OCI-LY1 (cell line): ENCODE measurements around the gene CLEC19A.

ENCODE experiments used
- H2AFZ ChIP-seq: fragments of 200-600 bp; sonication (generic), shearing (Covaris generic); 2 replicates; pipeline ENCODE4 v1.6.0; 2014; ENCODE audit warnings: antibody characterized with exemption, mild to moderate bottlenecking, low read length
- H3F3A ChIP-seq: fragments of 200-600 bp; sonication (generic), shearing (Covaris generic); 2 replicates; pipeline ENCODE4 v1.6.0; 2014; ENCODE audit warnings: mild to moderate bottlenecking, antibody characterized with exemption, low read length, moderate library complexity; ENCODE audit not compliant: insufficient read depth
- H3K27ac ChIP-seq: fragments of 200-600 bp; sonication (generic); 2 replicates; pipeline ENCODE4 v1.5.1; 2014; ENCODE audit warnings: low read length, mixed run types, mild to moderate bottlenecking, low read depth; ENCODE audit not compliant: poor library complexity, severe bottlenecking
- H3K27me3 ChIP-seq: fragments of 200-600 bp; sonication (generic); 2 replicates; pipeline ENCODE4 v1.6.0; 2014; ENCODE audit warnings: antibody characterized with exemption, mild to moderate bottlenecking, low read length, moderate library complexity; ENCODE audit not compliant: insufficient read depth
- H3K36me3 ChIP-seq: fragments of 200-600 bp; sonication (generic); 2 replicates; pipeline ENCODE4 v1.6.1; 2014; ENCODE audit warnings: mild to moderate bottlenecking, antibody characterized with exemption, low read length, moderate library complexity, mixed read lengths; ENCODE audit not compliant: insufficient read depth
- H3K4me1 ChIP-seq: fragments of 200-600 bp; sonication (generic); 2 replicates; pipeline ENCODE4 v1.5.1; 2014; ENCODE audit warnings: mild to moderate bottlenecking, low read length, moderate library complexity; ENCODE audit not compliant: insufficient read depth, severe bottlenecking
- H3K4me2 ChIP-seq: fragments of 200-600 bp; sonication (generic), shearing (Covaris generic); 2 replicates; pipeline ENCODE4 v1.6.1; 2014; ENCODE audit warnings: low read length
- H3K4me3 ChIP-seq: fragments of 200-600 bp; sonication (generic); 2 replicates; pipeline ENCODE4 v1.5.1; 2014; ENCODE audit warnings: low read length, low read depth, mild to moderate bottlenecking, mixed read lengths; ENCODE audit not compliant: poor library complexity, severe bottlenecking
- H3K79me2 ChIP-seq: fragments of 200-600 bp; shearing (Covaris generic); 2 replicates; pipeline ENCODE4 v1.6.1; 2016; ENCODE audit warnings: mixed run types, low read length, mixed read lengths; ENCODE audit not compliant: insufficient read depth
- H3K9ac ChIP-seq: fragments of 200-600 bp; sonication (generic), shearing (Covaris generic); 2 replicates; pipeline ENCODE4 v1.6.1; 2014; ENCODE audit warnings: mild to moderate bottlenecking, low read length, mixed read lengths
- H3K9me2 ChIP-seq: fragments of 200-600 bp; sonication (generic), shearing (Covaris generic); 2 replicates; pipeline ENCODE4 v1.6.1; 2014; ENCODE audit warnings: low read depth, mild to moderate bottlenecking, low read length, mixed read lengths
- H3K9me3 ChIP-seq: fragments of 200-600 bp; shearing (Covaris generic); 2 replicates; pipeline ENCODE4 v1.6.1; 2014; ENCODE audit warnings: low read length, mixed read lengths
- H4K20me1 ChIP-seq: fragments of 200-600 bp; sonication (generic), shearing (Covaris generic); 2 replicates; pipeline ENCODE4 v1.6.0; 2016; ENCODE audit warnings: mild to moderate bottlenecking, low read length; ENCODE audit not compliant: insufficient read depth
- EZH2 ChIP-seq: fragments of 200-600 bp; sonication (generic), shearing (Covaris generic); IDR thresholded peaks from 2 replicates; pipeline ENCODE4 v1.8.0; 2017; ENCODE audit warnings: borderline replicate concordance, mixed run types, mild to moderate bottlenecking, antibody characterized with exemption, low read length, moderate library complexity, mixed read lengths
- TF ChIP-seq, protein P1 (sequence below): fragments of 200-600 bp; sonication (generic), shearing (Covaris generic); IDR thresholded peaks from 2 replicates; pipeline ENCODE4 v1.5.1; 2017; ENCODE audit warnings: mild to moderate bottlenecking, antibody characterized with exemption, low read length, moderate library complexity, mixed read lengths

The CLEC19A gene

DNA sequence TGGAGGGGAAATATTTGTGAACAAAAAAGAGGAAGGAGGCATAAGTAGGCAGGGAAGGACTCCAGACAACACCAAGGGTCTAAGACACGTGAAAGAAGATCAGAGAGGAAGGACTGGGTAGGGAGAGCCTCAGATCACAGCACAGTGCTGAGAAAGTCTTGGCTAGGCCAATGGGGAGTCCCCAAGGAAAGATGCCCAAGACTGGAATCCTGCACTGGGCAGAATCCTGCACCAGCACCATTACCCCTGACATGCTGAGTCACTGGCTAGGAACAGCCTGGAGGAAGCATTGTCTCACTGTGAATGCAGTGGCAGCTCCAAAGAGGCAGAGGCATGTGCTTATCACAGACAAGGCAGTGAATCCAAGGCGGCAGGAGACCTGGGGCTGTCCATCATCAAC, 19.2 kb downstream of the CLEC19A start:
- Histone ChIP-seq H4K20me1 (no peaks in the 10 kb centered on the region), H3K9ac (no peak overlapping the region), H3K9me2 (no peaks in the 10 kb centered on the region), H3K9me3 (no peaks in the 10 kb centered on the region), H3K4me3 (no peak overlapping the region), H3K79me2 (no peaks in the 10 kb centered on the region), H2AFZ (no peak overlapping the region), H3K4me1 (no peaks in the 10 kb centered on the region), H3F3A (no peaks in the 10 kb centered on the region), H3K36me3 (no peaks in the 10 kb centered on the region), H3K27me3 (no peaks in the 10 kb centered on the region), H3K4me2 (no peak overlapping the region), H3K27ac (no peak overlapping the region)
- no peak for TF ChIP-seq EZH2
- TF ChIP-seq, protein P1, sequence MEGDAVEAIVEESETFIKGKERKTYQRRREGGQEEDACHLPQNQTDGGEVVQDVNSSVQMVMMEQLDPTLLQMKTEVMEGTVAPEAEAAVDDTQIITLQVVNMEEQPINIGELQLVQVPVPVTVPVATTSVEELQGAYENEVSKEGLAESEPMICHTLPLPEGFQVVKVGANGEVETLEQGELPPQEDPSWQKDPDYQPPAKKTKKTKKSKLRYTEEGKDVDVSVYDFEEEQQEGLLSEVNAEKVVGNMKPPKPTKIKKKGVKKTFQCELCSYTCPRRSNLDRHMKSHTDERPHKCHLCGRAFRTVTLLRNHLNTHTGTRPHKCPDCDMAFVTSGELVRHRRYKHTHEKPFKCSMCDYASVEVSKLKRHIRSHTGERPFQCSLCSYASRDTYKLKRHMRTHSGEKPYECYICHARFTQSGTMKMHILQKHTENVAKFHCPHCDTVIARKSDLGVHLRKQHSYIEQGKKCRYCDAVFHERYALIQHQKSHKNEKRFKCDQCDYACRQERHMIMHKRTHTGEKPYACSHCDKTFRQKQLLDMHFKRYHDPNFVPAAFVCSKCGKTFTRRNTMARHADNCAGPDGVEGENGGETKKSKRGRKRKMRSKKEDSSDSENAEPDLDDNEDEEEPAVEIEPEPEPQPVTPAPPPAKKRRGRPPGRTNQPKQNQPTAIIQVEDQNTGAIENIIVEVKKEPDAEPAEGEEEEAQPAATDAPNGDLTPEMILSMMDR: no peak

DNA sequence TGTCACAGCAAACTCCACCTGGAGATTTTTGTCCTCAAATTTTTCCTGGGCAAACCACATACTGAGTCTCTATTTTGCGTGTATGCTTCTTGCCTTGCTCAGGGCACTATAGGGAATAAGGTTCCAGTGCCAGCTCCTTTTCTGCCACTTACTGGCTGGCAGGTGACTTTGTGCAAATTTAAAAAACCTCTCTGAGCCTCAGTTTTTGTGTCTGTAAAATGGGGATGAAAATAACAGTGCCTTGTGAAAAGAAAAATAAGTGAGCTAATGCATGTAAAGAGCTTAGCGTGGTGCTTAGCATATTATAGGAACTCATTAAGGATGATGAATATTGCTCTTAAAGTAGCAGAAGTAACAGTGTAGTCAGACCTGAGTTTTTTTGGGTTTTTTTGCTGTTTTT, 19.9 kb downstream of the CLEC19A start:
- H3K4me2 ChIP-seq: no peak overlapping the region
- H3K36me3 ChIP-seq: no peaks in the 10 kb centered on the region
- H3K9ac ChIP-seq: no peak overlapping the region
- H4K20me1 ChIP-seq: no peaks in the 10 kb centered on the region
- H3K4me1 ChIP-seq: no peaks in the 10 kb centered on the region
- no peak overlapping the region for H3K4me3 ChIP-seq
- H3K9me3 ChIP-seq: no peaks in the 10 kb centered on the region
- no peaks in the 10 kb centered on the region for H3K79me2 ChIP-seq
- H3K27me3 ChIP-seq: no peaks in the 10 kb centered on the region
- no peak overlapping the region for H2AFZ ChIP-seq
- no peaks in the 10 kb centered on the region for H3K9me2 ChIP-seq
- no peaks in the 10 kb centered on the region for H3F3A ChIP-seq
- TF ChIP-seq, protein P1: no peak
- TF ChIP-seq EZH2: no peak
- no peak overlapping the region for H3K27ac ChIP-seq

DNA sequence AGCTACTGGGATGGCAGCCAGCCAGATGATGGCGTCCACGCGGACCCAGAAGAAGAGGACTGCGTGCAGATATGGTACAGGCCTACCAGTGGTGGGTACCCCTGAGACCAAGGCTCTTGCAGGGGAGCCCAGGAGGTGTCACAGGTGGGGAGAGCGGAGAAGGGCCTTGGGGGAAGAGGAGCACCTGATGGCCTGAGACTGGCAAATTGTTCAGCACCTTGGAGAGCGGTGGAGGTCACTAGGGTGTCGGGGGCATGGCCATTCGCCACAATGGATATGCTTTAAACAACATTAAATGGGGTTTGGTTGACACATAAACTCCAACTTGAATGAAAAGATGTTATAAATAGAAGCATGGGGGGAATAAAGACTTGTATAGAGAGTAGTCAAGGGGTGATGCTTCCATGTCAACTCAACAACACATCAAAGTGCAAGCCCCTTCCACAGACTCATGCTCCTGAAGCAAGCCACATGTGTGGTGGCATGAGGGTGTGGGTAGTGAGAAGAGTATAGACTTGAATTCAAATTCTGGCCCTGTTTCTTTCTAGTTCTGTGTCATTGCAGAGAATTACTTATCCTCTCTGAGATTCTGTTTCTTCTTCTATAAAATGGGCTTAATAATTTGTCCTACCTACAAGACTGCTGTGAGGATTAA, 22.2 kb downstream of the CLEC19A start:
- no peaks in the 10 kb centered on the region for H3K4me1 ChIP-seq
- no peak overlapping the region for H2AFZ ChIP-seq
- no peak overlapping the region for H3K4me3 ChIP-seq
- H4K20me1 ChIP-seq: no peaks in the 10 kb centered on the region
- no peak overlapping the region for H3K27ac ChIP-seq
- H3F3A ChIP-seq: no peaks in the 10 kb centered on the region
- H3K36me3 ChIP-seq: no peaks in the 10 kb centered on the region
- H3K9ac ChIP-seq: no peak overlapping the region
- H3K27me3 ChIP-seq: no peaks in the 10 kb centered on the region
- H3K9me3 ChIP-seq: no peaks in the 10 kb centered on the region
- H3K79me2 ChIP-seq: no peaks in the 10 kb centered on the region
- no peak for TF ChIP-seq EZH2
- TF ChIP-seq, protein P1: no peak
- no peaks in the 10 kb centered on the region for H3K9me2 ChIP-seq
- H3K4me2 ChIP-seq: no peak overlapping the region
